ENCODE measurements around the gene CLUH. TPM values are rescaled to one million over a fixed set of nuclear protein-coding genes. Genes with fewer than 3 reads are reported as not detected.
"Not testable (repeated sequence)": the region's sequence is repeated elsewhere in the genome, so short reads cannot be mapped to it uniquely, and the experiment has no call there.

Gene CLUH
- total RNA-seq, 1 donor from 2014 or later = 37.4 TPM

GRCh38 chr17:2687074-2687418, 24.5 kb downstream of the CLUH start:
- no peak for DNase-seq

- DNase-seq = no peak
Observed at GRCh38 chr17:2685696-2686095, 25.9 kb downstream of the CLUH start.

GRCh38 chr17:2684549-2684948, 27.0 kb downstream of the CLUH start:
- DNase-seq = no peak

DNA sequence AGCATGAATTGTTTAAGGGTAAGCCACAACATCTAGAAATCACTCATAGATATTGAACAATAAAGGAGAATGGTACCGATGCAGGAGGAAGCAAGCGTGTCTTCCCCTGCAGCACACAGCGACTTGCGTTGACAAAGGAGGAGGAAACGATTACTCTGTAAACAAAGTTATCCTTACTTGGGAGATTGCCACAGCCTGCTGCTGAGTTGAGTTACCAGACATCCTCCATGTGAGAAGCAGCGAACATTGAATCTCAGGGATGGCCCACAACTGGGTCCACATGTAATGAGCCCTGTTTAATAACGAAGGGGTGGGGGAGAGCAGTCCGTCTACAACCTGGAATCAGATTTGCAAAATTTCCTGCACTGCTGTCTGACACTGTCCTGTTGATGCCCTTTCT, 27.7 kb downstream of the CLUH start:
- DNase-seq = peak; percentile 43

DNA sequence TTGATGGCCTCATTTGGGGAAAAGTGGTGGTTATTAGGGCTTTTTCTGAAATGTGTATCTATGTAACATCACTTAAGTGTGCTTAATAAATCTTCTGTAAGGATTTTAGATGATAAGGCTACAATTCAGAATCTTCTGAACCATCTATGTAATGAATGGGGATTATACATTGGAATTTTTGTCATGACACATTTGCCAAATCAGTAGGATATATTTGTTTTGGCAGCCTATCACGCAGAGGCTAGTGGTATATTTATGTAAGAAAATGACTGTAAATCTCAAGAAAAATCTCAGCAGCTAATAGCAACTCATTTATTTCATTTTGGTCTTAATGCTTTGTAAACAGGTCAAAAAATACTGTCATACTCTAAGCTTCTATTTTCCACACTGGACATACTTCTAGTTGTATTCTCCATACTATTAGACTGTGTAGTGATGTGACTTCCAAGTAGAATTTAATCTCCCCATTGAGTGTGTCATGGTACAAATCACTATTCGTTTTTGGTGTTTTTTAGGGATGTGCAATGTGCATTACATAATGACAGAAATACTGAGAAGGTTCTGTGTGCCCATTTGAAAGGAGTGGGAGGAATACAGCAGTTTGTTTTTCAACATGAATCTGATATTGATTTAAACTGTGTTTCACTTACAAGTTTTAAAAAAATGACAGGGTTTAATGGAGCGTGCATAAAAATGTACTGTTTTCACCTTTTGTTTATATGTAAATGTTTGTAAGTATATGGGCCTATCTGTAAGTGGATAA, 29.2 kb downstream of the CLUH start:
- no peak for DNase-seq

DNA sequence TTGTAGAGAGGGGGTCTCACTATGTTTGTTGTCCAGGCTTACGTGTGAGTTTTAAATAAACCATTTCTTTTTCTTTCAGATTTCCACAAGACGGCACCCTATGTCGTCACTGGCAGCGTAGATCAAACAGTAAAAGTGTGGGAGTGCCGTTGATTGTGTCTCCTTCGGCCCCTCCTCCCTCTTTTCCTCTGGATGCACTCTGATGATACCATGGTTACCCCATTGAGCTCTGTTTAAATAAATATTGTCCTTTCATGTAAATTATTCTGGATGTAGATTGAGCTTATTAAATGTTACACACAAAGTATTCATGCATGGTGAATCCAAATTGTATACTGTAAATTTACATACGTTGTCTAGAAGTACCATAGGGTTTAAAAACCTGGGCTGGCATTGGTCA, 29.9 kb downstream of the CLUH start:
- DNase-seq = no peak

DNA sequence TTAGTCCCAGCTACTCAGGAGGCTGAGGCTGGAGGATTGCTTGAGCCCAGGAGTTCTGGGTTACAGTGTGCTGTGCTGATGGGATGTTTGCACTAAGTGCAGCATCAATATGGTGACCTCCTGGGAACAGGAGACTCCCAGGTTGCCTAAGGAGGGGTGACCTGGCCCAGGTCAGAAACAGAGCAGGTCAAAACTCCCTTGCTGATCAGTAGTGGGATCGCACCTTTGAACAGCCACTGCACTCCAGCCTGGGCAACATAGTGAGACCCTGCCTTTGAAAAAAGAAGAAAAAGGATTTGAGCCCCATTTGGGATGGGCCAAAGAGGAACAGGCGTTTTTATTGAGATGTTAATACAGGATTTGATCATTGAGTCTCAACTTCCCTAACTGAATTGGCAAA, 30.6 kb downstream of the CLUH start:
- no peak for DNase-seq

- not testable (repeated sequence) for DNase-seq
Observed at GRCh38 chr17:2679247-2679646, 32.3 kb downstream of the CLUH start.

GRCh38 chr17:2672026-2672425, 39.5 kb downstream of the CLUH start:
- DNase-seq = no peak

DNA sequence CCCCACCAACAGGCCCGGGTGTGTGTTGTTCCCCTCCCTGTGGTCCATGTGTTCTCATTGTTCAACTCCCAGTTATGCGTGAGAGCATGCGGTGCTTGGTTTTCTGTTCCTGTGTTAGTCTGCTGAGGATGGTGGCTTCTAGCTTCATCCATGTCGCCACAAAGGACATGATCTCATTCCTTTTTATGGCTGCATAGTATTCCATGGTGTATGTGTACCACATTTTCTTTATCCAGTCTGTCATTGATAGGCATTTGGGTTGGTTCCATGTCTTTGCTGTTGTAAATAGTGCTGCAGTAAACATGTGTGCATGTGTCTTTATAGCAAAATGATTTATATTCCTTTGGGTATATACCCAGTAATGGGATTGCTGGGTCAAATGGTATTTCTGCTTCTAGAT, 51.2 kb downstream of the CLUH start:
- DNase-seq = not testable (repeated sequence)

GRCh38 chr17:2659337-2659736, 52.2 kb downstream of the CLUH start:
- DNase-seq = peak; percentile 13

- no peak for DNase-seq
Observed at GRCh38 chr17:2656283-2656682, 55.3 kb downstream of the CLUH start.

GRCh38 chr17:2655546-2655945, 56.0 kb downstream of the CLUH start:
- DNase-seq = peak; percentile 18

DNA sequence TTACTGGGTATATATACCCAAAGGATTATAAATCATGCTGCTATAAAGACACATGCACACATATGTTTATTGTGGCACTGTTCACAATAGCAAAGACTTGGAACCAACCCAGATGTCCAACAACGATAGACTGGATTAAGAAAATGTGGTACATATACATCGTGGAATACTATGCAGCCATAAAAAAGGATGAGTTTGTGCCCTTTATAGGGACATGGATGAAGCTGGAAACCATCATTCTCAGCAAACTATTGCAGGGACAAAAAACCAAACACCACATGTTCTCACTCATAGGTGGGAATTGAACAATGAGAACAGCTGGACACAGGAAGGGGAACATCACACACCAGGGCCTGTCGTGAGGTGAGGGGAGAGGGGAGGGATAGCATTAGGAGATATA, 58.7 kb downstream of the CLUH start:
- not testable (repeated sequence) for DNase-seq

DNA sequence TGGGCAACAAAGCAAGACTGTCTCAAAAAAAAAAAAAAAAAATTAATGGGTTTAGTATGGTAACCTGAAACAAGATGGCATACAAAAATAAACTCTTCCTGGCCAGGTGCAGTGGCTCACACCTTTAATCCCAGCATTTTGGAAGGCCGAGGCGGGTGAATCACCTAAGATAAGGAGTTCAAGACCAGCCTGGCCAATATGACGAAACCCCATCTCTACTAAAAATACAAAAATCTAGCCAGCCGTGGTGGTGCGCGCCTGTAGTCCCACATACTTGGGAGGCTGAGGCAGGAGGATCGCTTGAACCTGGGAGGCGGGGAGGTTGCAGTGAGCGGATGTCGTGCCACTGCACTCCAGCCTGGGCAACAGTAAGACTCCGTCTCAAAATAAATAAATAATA, 62.4 kb downstream of the CLUH start:
- no peak for DNase-seq

DNA sequence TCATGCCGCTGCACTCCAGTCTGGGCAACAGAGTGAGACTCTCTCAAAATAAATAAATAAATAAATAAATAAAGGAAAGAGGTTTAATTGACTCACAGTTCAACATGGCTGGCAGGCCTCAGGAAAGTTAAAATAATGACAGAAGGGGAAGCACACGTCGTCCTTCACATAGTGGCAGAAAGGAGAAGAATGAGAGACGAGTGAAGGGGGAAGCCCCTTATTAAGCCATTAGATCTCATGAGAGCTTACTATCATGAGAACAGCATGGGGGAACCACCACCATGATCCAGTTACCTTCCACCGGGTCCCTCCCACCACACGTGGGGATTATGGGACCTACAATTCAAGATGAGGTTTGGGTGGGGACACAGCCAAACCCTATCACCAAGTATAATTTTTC, 63.6 kb downstream of the CLUH start:
- no peak for DNase-seq

DNA sequence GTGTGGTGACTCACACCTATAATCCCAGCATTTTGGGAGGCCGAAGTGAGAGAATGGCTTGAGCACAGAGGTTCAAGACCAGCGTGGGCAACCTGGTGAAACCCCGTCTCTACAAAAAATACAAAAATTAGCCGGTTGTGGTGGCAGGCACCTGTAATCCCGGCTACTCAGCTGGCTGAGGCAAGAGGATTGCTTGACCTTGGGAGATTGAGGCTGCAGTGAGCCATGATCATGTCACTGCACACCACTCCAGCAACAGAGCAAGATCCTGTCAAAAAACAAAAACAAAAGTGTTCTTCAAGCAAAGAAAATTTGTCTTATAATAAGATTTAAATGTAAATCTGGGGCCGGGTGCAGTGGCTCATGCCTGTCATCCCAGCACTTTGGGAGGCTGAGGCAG, 66.6 kb downstream of the CLUH start:
- no peak for DNase-seq

Other genes starting within 250 kb of the CLUH start
- 15.0 and 16.1 TPM in 2 replicates for gene METTL16, start 199.9 kb downstream of the CLUH start, total RNA-seq
- gene PAFAH1B1, start 118.1 kb downstream of the CLUH start, total RNA-seq = 88.3 and 129 TPM in 2 replicates
- 0.05 TPM in 1 of 2 replicates, not detected in the other for gene CCDC92B, start 37.9 kb upstream of the CLUH start, total RNA-seq
- 3.8 and 4.1 TPM in 2 replicates for gene RAP1GAP2, start 84.7 kb upstream of the CLUH start, total RNA-seq